HPDE6-E6E7 (cell line): Measurements from ENCODE around the gene IFNA10.
"Not testable (repeated sequence)": the region's sequence is repeated elsewhere in the genome, so short reads cannot be mapped to it uniquely, and the experiment has no call there.

Source experiments
- DNase-seq: peaks from one replicate; pipeline ENCODE4 v3.0.0; 2011; ENCODE audit warnings: missing footprints; ENCODE audit errors: extremely low spot score

Gene IFNA10

GRCh38 chr9:21194867-21195776 lies 11.8 kb downstream of the IFNA10 start:
- not testable (repeated sequence) for DNase-seq

GRCh38 chr9:21187487-21187886 lies 19.5 kb downstream of the IFNA10 start, which contains the start of gene IFNA4:
Gene IFNA4 (minus strand): TSS chr9:21187587. CDS start chr9:21187531, 56 bp downstream.
- not testable (repeated sequence) for DNase-seq

- not testable (repeated sequence) for DNase-seq
Measured at GRCh38 chr9:21182810-21183736, 23.9 kb downstream of the IFNA10 start.

- peak; percentile 11 for DNase-seq
Measured at GRCh38 chr9:21174671-21175070, 32.3 kb downstream of the IFNA10 start.

GRCh38 chr9:21172156-21172555 lies 34.8 kb downstream of the IFNA10 start:
- DNase-seq, result no peak

GRCh38 chr9:21171351-21171750 lies 35.6 kb downstream of the IFNA10 start:
- no peak for DNase-seq

- DNase-seq, result not testable (repeated sequence)
Measured at GRCh38 chr9:21166560-21166959, 40.4 kb downstream of the IFNA10 start, which contains the start of gene IFNA21. Gene IFNA21 (minus strand): TSS chr9:21166660. CDS start chr9:21166612, 48 bp downstream.

GRCh38 chr9:21165516-21165915 lies 41.4 kb downstream of the IFNA10 start:
- DNase-seq, result no peak

GRCh38 chr9:21160178-21160577 lies 46.8 kb downstream of the IFNA10 start:
- DNase-seq, result no peak
